Measurements from ENCODE around the gene CDYL2.

GRCh38 chr16:80554033-80554432, 250.4 kb downstream of the CDYL2 start:
- TF ChIP-seq CTCF (IDR thresholded peaks at IDR 0.05) (no peak), FOXJ3 (CRISPR knock-in tag; IDR thresholded peaks at IDR 0.05; ENCODE audit: borderline replicate concordance) (no peak), CREB1 (CRISPR knock-in tag; IDR thresholded peaks at IDR 0.05) (no peak), MAX (CRISPR knock-in tag; IDR thresholded peaks at IDR 0.05) (no peak), ZNF219 (CRISPR knock-in tag; IDR thresholded peaks at IDR 0.05; ENCODE audit: borderline replicate concordance) (no peak), SP1 (CRISPR knock-in tag; conservative IDR thresholded peaks at IDR 0.05) (no peak), TCF7 (CRISPR knock-in tag; IDR thresholded peaks at IDR 0.05; ENCODE audit: low read depth) (no peak), ZBTB43 (CRISPR knock-in tag; IDR thresholded peaks at IDR 0.05) (no peak)
- TF ChIP-seq, protein P1, sequence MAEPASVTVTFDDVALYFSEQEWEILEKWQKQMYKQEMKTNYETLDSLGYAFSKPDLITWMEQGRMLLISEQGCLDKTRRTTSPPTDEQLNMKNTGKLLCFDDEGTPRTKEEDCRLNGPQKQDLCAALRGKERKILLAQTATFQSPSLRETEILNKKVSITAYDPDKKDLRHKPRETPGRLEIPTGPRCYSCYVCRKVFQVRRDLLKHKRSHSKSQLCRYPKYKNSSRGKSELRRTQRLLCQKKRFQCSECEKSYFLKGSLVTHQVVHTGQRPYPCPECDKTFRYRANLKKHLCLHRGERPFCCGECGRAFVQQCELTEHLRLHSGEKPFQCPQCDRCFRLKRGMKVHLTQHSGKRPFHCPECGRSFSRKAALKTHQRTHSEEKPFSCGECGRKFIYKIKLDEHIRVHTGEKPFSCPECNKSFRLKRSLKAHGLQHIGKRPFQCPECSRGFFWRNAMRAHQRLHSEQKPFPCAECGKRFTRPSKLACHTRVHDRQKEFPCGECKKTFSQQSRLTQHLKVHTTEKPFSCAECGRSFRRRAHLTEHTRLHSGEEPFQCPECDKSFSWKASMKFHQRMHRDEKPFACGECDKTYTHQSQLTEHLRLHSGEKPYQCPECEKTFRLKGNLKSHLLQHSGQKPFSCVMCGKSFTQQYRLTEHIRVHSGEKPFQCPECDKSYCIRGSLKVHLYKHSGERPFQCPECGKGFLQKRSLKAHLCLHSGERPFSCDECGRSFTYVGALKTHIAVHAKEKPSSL (CRISPR knock-in tag; conservative IDR thresholded peaks at IDR 0.05) = no peak
- TF ChIP-seq, protein P2, sequence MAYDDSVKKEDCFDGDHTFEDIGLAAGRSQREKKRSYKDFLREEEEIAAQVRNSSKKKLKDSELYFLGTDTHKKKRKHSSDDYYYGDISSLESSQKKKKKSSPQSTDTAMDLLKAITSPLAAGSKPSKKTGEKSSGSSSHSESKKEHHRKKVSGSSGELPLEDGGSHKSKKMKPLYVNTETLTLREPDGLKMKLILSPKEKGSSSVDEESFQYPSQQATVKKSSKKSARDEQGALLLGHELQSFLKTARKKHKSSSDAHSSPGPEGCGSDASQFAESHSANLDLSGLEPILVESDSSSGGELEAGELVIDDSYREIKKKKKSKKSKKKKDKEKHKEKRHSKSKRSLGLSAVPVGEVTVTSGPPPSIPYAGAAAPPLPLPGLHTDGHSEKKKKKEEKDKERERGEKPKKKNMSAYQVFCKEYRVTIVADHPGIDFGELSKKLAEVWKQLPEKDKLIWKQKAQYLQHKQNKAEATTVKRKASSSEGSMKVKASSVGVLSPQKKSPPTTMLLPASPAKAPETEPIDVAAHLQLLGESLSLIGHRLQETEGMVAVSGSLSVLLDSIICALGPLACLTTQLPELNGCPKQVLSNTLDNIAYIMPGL (CRISPR knock-in tag; IDR thresholded peaks at IDR 0.05) = no peak
- TF ChIP-seq, protein P3, sequence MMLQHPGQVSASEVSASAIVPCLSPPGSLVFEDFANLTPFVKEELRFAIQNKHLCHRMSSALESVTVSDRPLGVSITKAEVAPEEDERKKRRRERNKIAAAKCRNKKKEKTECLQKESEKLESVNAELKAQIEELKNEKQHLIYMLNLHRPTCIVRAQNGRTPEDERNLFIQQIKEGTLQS (CRISPR knock-in tag; conservative IDR thresholded peaks at IDR 0.05) = no peak
- TF ChIP-seq, protein P4, sequence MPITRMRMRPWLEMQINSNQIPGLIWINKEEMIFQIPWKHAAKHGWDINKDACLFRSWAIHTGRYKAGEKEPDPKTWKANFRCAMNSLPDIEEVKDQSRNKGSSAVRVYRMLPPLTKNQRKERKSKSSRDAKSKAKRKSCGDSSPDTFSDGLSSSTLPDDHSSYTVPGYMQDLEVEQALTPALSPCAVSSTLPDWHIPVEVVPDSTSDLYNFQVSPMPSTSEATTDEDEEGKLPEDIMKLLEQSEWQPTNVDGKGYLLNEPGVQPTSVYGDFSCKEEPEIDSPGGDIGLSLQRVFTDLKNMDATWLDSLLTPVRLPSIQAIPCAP (CRISPR knock-in tag; IDR thresholded peaks at IDR 0.05) = no peak
